Middle frontal gyrus (tissue), 1 donor: ENCODE data around the gene SELENOO.

Source experiments
- DNase-seq: peaks from one replicate; pipeline ENCODE4 v3.0.0-alpha.2; 2015; ENCODE audit warnings: low spot score; ENCODE audit errors: extremely low spot score

Gene SELENOO

DNA sequence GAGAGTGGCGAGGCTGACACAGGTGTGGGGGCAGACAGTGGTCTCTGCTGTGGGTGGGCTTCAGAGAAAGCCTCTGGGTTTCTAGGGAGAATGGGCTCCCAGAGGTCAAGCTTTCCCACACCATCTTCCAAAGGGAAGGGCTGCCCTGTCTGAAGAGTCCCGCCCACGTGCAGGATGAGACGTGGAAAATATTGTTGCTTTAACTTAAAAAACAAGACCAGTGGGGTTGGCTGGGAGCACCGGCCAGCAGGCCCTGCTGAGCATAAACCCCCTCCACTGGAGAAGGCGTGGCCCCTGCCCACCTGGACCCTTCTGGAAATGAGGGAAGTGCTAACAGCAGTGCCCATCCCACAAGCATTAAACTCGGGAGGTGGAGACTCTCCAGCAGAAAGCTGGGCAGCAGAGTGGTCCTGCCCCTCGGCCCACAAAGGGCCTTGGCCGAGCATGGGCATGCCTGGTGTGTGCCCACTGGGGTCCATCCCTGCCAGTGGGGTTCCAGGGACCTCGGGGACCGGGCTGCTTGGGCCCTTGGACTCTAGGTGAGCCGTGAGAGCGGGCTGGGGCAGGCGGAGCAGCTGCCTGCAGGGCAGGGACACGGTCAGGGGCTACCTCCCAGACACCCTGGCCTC lies 15.4 kb downstream of the SELENOO start:
- no peak for DNase-seq

DNA sequence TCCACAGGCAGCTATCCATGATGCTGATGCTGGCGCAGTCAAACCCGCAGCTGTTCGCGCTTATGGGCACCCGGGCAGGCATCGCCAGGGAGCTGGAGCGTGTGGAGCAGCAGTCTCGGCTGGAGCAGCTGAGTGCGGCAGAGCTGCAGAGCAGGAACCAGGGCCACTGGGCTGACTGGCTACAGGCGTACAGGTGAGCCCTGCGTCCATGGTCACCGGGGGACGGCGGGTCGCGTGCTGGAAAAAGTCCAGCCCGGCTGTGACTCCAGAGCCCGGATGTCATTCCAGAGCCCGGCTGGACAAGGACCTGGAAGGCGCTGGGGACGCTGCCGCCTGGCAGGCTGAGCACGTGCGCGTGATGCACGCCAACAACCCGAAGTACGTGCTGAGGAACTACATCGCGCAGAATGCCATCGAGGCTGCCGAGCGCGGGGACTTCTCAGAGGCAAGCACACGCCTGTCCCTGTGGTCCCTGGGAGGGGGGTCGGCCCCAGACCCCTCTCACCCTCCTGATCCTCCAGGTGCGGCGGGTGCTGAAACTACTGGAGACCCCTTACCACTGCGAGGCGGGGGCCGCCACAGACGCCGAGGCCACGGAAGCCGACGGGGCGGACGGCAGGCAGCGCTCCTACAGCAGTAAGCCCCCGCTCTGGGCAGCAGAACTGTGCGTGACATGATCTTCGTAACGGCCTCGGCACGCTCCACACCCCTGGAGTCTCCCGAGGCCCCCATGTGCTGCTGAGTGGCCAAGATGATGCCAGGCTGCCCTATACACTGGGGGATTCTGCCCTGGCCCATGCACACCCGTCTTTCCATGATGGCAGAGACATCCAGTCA lies 16.1 kb downstream of the SELENOO start:
- no peak for DNase-seq

DNA sequence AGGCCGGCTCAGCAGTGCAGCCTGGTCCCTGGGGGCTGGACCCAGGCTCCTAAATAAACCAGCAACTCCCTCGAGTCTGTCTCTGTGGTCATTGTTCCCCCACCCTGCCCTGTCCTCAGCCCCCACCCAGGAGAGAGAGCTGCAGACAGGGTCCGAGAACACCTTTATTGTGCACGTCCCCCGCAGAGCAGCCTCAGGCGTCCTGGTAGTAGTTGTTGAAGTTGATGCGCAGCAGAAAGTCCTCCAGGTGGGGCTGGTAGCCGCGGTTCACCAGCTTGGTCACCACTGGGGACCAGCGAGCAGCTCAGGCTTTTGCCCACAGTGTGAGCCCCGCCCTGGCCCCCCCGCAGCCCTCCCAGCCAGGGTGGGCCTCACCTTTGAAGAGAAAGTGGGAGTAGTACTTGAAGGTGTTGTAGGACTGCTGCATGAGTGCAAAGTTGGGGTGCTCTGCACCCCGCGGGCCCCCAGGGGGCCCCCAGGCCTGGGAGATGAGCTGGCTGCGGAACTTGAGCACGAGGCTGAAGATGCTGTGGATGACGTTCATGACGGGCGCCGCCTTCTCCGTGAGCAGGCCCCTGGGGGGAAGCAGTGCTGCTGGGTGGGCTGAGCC lies 16.8 kb downstream of the SELENOO start:
- DNase-seq: no peak

DNA sequence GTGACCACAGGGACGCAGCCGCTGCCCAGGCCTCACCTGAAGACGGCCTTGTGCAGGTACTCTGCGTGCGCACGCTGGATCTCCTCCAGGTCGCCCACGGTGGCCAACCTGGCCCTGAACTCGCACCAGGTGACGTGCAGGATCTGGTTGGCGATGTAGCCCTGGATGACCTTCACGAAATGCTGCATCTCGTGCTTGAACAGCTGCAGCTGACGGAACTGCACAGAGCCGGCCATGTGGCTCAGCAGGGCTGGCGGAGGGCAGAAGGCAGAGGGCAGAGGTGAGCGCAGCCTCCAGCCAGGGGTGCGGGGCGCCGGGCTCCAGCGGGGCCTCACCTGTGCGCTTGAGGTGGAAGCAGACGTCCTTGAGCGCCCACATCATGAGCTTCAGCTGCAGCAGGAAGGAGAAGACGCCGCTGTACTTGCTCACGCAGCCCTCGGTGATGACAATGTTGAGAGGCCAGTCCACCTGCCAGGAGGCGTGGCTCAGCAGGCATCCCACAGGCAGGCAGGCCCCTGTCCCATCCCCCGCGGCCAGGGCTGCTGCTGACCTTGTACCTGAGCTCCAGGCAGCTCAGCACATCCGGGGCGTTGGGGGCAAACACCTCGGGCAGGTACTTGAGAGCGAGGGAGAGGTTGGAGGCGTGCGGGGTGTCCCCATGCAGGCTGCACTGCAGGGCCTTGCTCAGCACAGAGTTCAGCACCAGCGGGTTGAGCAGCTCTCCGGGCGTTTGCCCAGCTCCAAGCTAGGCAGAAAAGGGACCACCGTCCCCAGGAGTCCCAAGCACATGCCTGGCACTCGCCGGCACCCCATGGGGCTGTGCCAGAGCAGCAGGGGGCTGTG lies 17.6 kb downstream of the SELENOO start:
- DNase-seq: no peak

DNA sequence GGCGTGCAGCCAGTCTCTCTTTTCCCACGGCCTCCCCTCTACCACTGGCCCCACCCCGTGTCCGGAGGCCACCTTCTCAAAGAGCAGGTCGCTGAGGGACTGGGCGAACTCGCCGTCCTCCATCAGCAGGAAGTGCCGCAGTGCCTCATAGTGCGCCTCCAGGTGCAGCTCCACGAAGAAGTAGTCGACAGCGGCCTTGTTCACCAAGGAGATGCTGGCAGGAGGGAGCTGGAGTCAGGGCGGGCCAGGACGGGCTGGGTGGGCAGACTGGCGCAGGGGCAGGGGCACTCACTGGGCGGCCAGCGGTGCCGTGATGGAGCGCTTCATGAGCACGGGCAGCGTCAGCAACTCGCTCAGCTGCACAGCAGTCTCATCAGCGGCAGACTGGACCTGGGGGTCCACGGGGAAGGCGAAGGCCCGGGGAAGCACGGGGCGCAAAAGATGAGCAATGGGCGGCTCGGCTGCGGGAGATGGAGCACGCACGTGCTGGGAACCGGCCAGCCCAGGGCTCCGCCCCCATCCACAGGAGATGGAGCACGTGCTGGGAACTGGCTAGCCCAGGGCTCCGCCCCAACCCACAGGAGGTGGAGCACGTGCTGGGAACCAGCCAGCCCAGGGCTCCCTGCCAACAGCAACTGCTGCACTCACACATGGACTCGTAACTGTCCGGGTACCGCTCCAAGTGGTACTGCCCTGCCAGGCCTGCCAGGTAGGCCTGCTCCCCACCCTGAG lies 18.4 kb downstream of the SELENOO start:
- DNase-seq: no peak

DNA sequence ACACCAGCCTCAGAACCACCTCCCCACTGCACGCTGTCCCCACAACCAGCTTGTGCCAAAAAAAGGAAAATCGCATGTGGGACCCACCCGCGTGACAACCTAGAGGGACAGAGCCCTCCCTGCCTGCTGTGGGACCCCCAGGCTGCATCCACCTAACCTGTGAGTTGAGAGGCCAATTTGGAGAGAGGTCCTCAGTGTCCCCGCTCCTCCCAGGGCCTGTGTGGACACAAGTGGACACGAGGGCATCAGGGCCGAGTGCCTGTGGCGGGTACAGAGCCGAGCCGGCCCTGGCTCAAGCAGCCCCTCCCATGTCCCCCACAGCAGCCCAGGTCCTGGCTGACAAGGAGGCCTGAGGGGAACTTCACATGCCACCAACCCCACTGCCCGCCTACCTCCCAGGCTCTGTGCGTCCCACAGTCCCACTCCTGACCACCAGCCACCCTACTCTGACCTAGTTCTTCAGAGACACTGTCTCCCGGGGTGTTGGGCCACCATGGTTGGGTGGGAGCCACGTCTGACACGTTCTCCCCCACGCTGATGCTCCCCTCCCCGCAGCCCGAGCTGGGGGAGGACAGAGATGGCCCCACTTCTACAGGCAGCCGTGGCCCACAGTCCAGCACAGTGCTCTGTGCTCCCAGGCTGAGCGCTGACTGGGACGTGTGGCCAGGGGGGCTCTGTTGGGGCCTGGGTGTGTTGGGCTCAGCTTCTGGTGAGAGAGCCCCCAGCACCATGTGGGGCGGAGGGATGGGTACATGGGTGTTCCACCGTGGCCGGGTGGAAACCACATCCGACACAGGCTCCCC lies 19.2 kb downstream of the SELENOO start:
- DNase-seq: no peak

DNA sequence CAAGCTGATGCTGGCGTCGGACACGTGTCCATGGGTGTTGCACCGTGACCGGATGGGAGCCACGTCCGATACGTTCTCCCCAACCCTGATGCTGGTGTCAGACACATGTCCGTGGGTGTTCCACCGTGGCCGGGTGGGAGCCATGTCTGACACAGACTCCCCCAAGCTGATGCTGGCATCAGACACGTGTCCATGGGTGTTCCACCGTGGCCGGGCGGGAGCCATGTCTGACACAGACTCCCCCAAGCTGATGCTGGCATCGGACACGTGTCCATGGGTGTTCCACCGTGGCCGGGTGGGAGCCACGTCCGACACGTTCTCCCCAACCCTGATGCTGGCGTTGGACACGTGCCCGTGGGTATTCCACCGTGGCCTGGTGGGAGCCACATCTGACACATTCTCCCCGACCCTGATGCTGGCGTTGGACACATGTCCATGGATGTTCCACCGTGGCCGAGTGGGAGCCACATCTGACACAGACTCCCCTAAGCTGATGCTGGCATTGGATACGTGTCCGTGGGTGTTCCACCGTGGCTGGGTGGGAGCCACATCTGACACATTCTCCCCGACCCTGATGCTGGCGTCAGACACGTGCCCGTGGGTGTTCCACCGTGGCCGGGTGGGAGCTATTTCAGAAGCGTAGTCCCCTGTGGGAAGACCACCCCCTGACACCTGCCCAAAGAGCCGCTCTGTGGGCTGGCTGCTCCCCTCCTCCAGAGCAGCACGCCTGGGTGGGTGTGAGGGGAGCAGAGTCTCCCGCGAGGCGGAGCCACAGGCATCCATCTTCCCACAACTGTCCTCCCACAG lies 20.0 kb downstream of the SELENOO start:
- DNase-seq: no peak

DNA sequence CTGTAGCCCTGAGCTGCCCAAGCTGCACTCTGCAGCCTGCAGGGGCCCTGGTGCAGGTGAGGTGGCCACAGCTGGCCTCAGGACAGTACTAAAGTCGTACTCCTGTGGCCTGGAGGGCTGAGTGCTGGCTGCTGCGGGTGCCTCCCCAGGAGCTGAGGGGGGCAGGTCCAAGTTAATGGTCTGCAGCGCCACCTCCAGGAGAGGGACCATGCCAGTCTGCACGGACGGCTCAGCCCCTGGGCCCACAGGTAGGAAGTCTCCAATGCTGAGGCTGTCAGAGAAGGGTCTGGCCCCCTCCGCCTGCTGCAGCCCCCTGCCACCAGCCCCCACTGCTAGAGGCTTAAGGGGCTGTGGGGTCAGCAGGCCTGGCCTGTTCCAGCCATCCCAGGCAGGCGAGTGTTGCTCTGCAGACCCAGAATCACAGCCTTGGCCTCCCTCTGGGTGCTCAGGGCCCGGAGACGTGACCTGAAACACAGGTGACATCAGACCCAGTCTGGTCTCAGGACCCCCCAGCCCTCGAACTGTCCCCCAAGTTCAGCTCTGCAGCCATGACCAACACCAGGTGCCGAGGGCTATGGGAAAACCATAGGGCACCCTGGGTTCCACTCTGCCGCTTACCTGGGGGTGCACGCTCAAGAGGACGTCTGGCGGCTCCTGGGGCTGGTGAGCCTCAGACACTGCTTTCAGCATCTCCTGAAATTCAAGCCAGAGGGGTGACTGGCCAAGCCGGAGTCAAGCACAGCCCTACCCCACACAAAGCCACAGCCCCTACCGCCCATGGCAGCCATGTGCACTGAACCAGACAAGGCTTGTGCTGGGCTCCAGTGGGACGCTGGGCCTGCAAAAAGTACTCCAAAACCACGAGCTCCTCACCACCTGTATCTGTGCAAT lies 20.8 kb downstream of the SELENOO start:
- DNase-seq: no peak

DNA sequence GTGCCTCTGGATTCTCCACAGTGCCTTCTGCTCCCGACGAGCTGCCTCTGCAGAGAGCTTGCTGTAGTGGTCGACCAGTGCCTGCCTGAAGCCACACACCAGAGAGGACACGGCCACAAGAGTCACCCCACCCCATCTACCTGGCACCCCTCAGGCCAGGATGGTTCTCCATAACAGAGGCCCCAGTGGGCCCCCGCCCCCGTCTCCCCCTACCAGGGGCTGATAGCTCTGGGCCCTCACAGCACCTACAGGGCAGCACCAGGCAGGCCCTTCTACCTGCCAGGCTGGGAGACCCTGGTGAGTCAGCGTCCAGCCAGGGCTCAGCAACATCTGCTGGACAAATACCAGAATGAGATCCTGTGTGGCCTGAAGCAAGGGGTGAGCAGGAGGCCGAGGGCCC lies 21.7 kb downstream of the SELENOO start:
- no peak for DNase-seq

DNA sequence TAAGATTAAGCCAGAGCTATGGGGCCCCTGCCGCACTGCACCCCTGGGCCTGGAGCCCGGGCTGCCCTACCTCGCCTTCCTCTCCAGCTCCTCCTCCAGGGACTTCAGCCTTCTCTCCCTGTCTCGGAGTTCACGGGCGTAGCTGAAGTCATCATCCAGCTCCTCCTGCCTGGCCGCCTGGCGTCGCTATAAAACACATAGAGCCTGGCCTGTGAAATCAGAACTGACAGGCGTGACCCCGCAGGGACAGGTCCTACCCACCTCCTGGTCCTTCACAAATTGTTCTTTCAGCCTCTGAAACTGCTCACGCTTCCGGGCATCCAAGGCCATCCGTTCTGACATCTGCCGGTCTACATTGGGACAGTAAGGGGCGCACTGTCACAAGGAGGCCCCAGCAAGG lies 23.3 kb downstream of the SELENOO start:
- no peak for DNase-seq

DNA sequence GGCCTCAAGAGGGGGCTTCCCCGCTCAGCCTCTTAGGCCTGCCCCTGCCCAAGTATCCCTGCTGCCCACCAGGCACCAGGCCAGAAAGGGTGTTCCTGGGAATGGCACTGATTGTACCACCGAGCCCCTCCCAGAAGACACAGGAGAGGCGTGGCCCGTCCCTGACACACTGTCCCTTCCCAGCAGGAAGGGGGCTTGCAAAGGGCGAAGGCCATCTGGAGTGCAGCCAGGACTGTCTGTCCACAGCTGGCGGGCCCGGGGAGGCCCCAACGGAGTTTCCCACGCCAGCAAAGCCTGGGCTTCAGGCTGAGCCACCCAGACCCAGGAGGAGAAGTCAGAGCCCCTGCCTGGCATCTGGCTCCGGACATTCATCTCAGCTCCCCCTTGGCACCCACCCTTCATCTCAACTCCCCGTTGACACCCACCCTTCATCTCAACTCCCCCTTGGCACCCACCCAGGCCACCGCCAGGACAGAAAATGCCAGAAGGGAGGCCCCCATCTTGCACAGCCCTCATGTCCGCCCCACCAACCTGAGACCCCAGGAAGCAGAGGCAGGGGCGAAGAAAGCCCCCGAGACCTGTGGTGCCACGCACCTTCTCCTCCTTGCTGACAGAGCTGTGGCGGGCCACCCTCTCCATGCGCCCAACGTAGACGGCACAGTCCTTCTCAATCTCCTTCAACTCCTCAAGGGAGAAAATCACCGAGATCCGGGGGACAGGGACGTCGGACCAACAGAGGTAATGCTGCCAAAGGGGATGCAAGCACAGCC lies 24.6 kb downstream of the SELENOO start:
- DNase-seq: no peak

DNA sequence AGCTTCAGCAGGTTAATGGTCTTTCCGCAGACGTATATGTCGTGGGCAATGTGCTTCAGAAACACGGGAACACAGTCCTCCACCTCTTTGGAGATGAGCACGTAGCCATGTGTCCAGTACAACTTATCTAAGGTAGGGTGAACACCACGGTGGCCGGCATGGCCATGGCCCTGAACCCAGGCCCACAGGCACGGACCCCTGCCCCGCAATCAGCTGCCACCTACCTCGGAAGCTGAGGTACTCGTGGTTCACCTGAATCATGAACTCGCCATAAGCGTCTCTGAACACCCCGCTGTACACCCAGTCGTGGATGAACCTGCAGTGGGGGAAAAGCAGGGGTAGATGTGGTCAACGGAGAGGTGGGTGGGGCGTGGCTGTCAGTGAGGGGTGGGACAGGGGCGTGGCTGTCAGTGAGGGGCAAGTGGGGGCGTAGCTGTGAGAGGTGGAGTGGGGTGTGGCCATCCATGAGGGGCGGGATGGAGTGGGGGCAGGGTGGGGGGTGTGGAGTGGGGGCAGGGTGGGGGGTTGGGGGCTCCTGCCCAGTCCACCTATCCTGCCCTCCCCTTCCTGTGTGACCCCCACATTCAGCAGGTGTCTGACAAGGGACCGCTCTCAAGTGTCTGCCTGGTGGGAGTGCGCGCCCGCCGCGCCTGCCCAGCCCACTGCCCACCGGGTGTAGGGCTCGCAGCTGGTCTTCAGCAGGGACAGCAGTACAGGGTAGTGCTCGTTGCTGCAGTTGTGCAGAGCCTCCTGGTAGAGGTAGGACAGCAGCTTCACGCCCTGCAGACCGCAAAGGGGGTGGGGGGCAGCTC lies 25.5 kb downstream of the SELENOO start:
- DNase-seq: no peak

DNA sequence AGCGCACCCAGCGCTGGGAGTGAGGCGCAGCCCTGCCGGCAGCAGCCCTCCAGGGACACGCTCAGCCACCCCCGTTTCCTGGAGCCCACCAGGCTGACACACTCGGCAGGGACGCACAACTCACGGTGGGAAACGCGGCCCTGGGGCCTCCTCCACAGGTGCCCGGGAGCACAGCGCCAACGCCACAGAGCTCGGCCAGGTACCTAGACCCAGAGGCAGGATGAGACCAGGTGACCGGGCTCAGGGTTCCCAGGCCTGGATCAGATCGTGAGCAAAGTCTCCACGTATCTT lies 26.0 kb downstream of the SELENOO start:
- no peak for DNase-seq

DNA sequence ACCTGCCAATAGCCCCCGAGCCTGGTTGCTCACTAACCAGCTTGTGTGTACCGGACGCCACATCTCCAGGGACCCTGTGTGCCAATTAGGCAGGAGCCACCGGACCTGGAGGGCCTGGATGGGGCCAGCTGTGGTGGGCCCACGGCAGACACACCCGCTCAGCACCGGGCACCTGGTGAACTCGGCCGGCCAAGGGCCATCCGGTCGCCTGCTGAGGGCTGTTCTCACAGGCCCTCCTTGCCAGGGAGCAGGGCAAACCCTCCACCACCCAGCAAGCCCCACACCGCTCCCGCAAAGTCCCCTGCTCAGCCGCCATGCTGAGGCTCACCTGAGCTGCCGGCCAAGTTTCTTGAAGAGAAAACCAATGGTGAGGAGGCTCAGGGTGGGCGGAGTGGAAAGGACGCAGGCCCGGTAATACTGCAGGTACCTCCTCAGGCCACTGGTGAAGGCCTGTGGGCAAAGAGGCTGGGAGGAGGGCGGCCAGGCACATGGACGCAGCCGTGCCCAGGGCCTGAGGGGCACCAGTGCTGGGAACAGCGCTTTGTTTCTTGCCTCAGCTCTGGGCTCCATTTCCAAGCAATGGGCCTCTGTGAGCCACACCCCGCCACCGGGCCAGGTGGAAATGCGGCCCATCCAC lies 26.9 kb downstream of the SELENOO start:
- no peak for DNase-seq

DNA sequence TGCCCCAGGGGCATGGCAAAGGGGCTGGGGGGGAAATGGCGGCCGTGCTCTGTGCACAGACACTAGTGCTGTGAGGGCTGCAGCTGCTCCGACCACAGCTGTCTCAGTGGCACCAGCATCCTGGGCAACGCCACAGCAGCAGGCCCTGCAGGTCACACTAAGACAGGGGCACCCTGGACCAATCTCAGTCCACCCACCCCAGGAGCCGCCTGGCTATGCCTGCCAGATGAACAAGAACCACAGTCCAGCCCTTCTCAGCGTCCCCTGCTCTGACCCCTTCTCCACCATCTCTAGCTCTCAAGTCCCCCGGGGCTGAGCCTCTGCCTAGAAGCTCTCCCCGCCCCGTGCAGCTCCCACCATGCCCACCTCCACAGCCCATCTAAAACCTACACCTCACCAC lies 27.6 kb downstream of the SELENOO start:
- DNase-seq: no peak

DNA sequence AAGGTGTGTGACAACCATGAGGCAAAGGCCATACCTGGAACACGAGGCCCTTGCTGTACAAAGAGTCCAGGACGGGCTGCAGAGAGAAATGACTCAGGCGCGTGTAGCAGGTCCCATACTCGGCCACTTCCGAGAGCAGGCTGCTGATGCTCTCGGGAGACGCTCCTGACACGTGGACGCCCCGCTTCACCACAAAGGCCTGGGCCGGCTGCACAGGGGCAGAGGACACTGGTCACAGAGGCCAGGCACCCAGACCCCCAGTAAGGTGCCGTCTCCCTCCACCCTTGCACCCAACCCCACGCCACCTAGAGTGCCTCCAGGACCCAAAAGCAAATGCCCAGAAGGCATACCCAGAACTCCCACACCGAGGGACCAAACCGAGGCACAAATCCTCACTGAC lies 28.6 kb downstream of the SELENOO start:
- DNase-seq: no peak
